OCI-LY1 (cell line): ENCODE results near the gene ARHGEF28.

ENCODE experiments used
- CTCF ChIP-seq: fragments of 200-600 bp; sonication (generic), shearing (Covaris generic); IDR thresholded peaks from 2 replicates; pipeline ENCODE4 v1.5.1; 2017; ENCODE audit warnings: mild to moderate bottlenecking, antibody characterized with exemption, low read length, moderate library complexity, mixed read lengths
- EZH2 ChIP-seq: fragments of 200-600 bp; sonication (generic), shearing (Covaris generic); IDR thresholded peaks from 2 replicates; pipeline ENCODE4 v1.8.0; 2017; ENCODE audit warnings: borderline replicate concordance, mixed run types, mild to moderate bottlenecking, antibody characterized with exemption, low read length, moderate library complexity, mixed read lengths

GRCh38 chr5:73901455-73901854 lies 275.5 kb downstream of the ARHGEF28 start:
- no peak for TF ChIP-seq CTCF
- no peak for TF ChIP-seq EZH2
